ENCODE results near the gene TXLNA.
A peak's percentile ranks its signal among the peaks of the same experiment; 100 is the strongest.

The TXLNA gene

DNA sequence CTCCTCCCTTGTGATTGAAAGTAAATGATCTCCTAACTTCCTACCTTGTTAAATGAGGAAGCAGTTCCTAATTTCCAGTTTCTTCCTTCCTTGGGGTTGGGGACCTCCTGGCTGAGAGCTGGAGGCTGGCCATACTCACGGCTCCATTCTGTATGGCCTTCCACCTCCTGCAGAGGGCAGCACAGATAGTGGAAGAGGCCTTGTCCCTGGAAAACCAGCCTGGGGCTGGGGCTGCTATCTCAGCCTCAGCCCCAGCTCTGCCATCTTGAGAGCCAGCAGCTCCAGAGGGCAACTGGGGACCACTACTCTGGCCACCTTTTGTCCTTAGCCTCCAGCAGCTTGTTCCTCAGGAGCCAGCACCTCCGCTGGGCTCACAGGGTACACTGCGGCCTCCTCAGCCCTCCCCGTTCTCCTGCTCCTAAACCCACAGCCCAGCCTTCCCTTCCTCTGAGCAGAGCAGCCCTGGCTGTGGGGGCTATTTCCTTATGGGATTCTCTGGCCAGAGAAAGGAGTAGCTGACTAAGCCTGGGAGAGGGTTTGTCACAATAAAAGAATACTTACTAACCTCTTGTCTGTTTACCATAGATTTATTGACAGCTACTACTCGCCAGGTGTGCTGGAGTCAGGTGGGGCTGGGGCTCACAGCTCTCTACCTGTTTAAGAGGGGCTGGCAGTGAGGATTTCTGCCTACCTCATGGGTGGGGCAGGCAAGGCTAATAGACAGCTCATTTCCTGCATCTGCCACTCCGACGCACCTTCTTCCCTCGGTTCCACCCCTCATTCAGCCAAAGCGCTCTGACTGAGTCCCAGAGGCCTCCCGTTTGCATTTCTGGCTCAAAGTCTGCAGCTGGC lies 36.4 kb downstream of the TXLNA start:
- DNase-seq (ENCODE audit: low read depth in 2 of 2): peak in 1 of 2 donors; percentile 33

DNA sequence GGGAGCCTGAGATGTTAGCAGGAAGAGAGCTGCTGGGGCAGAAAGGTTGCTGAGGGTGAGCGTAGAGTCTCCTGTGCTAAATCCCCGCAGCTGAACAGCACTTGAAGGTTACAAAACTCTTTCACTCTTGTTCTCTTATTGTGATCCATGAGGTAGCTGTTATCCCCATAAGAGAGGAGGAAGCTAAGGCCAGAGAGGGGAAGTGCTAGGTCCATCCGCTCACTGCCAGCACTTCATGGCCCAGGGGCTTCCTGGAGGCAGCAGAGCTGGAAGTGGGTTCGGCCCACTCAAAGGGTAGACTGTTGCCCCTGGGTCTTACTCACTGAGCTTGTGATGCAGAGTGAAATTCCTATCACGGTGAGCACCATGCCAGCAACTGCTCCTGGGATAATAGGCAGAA lies 37.1 kb downstream of the TXLNA start:
- DNase-seq (ENCODE audit: low read depth in 2 of 2): no peak

DNA sequence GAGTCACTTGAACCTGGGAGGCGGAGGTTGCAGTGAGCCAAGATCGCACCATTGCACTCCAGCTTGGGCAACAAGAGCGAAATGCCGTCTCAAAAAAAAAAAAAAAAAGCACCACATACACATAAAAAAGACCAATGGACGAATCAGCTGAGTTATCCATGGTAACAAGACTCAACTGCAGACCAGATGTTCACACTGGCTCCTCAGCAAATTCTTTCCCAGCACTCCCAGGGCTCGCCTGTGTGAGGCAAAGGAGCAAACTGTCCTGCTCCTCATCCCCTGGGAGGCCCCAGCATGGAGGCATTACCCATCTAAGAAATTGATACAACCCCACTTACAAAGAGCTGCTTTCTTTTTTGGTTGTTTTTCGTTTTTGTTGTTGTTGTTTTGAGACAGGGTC lies 39.5 kb downstream of the TXLNA start:
- DNase-seq (ENCODE audit: low read depth in 2 of 2): no peak

DNA sequence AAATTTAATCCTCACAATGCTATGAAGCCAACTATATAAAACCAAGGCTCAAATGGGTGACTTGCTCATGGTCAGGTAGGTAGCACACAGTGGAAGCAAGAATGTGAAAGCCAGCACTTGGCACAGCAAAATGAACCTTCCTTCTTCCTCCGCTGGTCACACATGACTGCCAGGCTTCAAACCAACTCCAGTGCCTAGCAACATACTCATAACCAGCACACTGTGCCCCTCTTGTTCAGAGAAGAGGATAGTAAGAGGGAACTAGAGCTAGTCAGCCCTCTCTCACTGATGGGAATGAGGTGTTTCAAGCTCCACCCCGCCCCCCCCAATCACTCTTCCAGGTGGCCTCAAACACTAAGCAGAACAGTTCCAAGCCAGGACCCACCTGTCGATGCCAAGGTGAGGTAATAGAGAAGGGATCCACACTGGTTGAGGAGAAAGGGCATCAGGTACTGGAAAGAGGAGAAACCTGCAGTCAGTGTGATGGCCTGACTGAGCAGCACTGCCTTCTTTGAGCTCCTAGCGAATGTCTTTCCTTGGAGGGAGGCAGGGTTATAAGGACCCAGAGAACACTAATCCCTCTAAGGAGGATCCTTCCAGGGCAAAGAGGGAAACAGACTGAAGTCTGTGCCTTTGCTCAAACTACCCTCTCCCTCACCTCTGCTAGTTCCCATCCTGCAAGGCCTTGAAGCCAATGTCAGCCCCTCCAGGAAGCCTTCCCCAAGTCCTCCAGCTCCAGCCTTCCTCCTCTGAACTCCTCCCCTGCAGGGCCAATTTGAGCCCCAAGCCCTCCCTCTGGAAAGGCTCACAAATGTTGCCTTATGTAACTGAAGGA lies 41.5 kb downstream of the TXLNA start:
- DNase-seq (ENCODE audit: low read depth in 2 of 2): no peak

DNA sequence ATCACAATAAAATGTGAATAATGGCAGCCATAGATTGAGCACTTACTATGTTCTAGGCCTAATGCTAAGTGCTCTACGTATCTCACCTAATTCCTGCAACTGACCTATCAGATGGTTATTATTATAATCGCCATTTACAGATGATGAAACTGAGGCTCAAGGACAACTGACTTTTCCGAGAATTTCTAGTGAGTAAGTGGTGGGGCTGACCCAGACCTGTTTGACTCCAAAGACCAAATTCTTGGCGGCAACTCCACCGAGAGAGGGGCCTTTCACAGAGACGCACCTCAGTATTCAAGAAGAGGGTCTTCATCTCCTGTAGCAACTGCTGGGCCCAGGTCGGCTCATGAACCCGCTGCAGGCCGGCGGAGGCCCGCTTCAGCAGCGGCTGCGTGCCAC lies 42.1 kb downstream of the TXLNA start:
- DNase-seq (ENCODE audit: low read depth in 2 of 2): no peak

DNA sequence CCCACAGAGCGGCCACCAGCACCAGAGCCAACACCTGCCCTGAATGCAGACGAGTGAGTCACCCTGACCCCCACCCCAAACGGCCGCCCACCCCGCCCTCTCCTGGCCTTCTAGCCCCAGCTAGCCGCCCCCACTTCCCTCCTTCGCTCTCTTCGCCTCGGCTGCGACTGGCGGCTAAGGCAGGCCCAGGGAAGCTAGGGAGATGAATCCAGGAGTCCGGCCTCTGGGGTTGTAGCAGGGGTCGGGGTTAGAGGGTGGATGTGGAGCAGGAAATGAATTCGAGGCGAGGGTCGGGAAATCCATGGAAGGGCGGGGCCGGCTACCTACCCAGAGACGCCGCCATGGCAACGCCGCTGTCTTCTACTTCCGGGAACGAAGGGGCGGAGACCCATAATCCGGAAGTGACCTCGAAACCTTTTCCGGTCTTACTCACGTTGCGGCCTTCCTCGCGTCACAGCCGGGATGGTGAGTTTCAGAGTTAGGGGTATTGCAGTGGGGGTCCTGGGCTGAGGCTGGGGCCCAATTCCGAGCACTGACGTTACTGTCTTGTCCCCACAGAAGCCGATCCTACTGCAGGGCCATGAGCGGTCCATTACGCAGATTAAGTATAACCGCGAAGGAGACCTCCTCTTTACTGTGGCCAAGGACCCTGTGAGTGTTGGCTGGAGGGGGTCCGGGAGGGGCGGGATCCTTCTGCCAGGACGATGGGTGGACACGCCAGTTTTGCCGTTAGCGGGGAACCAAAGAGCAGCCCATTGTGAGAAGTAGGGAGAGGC lies 42.7 kb downstream of the TXLNA start, which contains the start of the genes EIF3I and TMEM234:
Gene EIF3I (plus strand): TSS at position 428 of the 776 bp plus-strand sequence. CDS start 35 bp downstream, at position 463.
Gene TMEM234 (minus strand): TSS at position 374 of the 776 bp plus-strand sequence. CDS start 31 bp downstream, at position 343.
- peak; percentile 82 to 86 for DNase-seq (ENCODE audit: low read depth in 2 of 2)

DNA sequence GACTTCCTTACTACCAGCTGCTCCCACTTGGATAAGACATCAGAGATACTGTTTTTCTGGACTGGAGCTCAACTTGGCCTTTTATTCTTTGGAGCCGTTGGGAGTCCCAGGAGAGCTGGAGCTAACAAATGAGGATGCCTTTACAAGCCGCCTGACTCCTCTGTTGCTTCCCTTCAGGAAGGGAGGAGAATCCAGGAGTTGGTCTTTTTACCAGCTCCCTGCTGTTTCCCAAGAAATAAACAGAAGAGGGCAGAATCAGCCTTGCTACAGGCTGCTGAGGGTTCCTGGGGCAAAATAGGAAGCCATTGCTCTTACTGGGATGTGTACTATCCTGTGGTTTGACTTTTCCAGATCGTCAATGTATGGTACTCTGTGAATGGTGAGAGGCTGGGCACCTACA lies 44.2 kb downstream of the TXLNA start:
- no peak for DNase-seq (ENCODE audit: low read depth in 2 of 2)

DNA sequence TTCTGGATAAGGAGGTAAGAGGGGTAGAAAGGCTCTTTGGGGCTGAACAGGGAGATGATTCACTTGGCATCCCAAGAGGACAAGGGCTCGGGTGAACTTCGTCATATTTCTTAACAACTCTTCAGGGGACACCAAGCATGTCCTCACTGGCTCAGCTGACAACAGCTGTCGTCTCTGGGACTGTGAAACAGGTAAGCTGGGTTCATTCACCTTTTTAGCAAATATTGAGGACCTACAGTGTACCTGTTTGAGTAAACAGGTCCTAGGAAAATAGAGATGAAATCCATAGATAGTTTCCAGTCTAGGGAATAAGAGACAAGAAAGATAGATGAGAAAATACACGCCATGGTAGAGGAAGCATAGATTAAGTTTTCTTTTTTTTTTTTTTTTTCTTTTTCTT lies 44.8 kb downstream of the TXLNA start:
- no peak for DNase-seq (ENCODE audit: low read depth in 2 of 2)

DNA sequence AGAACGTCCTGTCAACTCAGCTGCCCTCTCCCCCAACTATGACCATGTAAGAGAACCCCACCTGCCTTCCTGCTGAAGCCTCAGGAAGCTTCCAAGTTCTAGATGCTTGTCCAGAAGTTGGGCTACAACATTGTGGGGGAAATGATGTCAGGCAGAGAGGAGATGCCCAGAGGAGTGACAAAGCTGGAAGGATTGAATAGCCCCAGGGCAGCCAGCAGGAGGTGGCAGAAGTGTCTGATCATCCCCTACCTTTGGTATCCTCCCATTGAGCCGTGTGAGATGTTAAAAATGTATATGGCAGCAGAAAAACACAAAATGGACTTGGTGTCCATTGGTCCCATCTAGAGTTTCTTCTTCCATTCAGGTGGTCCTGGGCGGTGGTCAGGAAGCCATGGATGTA lies 49.3 kb downstream of the TXLNA start:
- DNase-seq (ENCODE audit: low read depth in 2 of 2): no peak

DNA sequence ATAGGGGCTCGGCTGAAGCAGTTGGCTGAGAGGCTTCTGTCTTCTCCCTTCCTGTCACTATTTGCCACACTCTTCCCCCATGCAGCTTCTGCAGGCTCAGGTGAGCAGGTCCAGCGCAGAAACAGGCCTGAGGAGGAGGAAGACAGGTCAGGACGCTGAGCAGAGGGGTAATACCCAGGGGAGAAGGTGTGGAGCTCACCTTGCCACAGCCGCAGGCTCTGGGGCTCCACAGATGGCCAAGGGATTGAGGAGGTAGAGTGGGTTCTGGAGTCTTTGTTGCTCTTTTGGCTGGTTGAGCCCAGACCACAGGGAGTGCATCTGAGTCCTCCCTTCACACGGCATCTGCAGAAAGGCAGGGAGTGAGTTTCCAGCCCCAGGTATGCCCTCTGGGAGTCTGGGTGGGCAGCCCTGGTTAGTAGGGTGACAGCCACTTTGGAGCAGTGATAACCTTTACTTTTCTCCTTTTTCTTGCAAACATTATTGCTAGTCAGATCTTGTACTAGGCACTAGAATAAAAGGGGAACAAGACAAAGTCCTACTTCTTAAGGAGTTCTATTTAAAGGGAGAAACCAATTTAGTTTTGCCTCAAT lies 52.5 kb downstream of the TXLNA start:
- no peak for DNase-seq (ENCODE audit: low read depth in 2 of 2)

DNA sequence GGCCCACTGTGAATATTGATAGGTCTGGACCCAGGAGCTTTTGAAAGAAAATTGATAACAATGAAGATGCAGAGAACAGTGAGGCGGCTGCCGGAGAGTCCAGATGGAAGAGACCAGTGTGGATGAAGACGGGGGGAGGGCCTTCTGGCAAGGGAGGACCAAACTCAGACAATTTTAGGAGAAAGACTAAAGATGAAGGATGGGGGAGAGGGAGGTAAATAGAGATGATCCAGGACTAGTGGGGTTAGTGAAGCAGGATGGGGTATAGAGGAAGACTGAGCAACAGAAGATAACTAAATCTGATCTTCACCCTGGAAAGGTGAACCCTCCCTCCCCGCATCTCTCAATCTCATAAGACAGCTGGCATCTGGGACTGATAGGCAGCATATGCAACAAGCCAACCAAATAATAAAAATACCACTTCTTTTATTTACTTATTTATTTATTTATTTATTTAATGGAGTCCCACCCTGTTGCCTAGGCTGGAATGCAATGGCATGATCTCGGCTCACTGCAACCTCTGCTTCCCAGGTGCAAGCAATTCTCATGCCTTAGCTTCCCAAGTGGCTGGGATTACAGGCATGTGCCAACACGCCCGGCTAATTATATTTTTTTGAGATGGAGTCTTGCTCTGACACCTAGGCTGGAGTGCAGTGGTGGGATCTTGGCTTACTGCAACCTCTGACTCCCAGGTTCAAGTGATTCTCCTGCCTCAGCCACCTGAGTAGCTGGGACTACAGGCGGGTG lies 53.3 kb downstream of the TXLNA start:
- no peak for DNase-seq (ENCODE audit: low read depth in 2 of 2)

DNA sequence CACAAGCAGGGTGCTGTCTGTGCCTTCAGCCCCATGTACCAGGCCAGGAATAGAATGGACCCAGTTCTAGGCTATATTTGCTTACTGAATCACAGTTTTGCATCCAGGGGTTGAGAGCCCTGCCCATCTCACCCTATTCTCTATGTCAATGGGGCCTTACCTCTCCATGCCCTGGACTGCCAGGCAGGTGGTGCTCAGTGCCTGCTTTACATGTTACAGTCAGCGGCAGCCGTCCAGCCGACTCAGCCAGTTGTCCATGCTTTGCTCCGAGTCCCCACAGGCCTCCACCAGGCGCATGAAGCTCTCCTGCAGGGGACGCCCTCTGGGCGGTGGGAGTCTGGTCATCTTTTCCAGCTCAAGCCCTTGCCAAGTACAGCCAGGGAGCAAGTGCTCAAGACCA lies 55.3 kb downstream of the TXLNA start:
- DNase-seq (ENCODE audit: low read depth in 2 of 2): no peak

DNA sequence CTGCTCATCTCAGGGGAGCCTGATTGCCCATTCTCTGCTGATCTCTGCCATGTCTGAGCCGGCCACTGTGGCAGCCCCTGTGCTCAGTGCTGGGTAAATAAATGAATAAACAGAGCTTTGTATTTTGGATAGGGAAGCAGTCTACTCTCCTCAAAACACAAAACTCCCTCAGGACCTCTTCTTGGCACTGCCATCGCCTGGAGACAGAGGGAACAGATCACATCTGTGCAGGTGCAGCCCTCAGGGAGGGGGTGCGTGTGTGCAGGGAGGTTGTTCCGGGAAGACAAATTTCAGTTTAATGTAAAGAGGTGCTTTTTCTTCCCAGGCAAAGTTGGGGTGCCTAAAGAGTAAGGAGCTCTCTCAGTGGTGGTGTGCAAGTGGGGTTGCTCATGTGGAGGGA lies 59.9 kb downstream of the TXLNA start:
- DNase-seq (ENCODE audit: low read depth in 2 of 2): no peak

DNA sequence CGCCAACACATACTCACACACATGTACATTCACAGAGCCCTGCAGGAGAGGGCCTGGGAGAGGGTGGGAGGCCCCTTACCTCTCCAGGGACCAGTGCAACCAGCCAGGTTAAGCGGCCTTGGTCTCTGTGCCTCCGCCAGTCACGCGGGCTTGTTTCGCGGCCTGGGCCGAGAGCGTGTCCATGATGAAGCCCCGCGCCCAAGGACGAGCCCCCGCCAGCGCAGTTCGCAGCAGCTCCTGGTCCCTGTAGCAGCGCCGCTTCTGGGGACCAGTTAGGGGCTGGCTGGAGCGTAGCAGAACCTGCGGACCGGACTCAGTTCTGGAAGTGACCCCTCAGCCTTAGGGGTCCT lies 60.3 kb downstream of the TXLNA start:
- no peak for DNase-seq (ENCODE audit: low read depth in 2 of 2)

DNA sequence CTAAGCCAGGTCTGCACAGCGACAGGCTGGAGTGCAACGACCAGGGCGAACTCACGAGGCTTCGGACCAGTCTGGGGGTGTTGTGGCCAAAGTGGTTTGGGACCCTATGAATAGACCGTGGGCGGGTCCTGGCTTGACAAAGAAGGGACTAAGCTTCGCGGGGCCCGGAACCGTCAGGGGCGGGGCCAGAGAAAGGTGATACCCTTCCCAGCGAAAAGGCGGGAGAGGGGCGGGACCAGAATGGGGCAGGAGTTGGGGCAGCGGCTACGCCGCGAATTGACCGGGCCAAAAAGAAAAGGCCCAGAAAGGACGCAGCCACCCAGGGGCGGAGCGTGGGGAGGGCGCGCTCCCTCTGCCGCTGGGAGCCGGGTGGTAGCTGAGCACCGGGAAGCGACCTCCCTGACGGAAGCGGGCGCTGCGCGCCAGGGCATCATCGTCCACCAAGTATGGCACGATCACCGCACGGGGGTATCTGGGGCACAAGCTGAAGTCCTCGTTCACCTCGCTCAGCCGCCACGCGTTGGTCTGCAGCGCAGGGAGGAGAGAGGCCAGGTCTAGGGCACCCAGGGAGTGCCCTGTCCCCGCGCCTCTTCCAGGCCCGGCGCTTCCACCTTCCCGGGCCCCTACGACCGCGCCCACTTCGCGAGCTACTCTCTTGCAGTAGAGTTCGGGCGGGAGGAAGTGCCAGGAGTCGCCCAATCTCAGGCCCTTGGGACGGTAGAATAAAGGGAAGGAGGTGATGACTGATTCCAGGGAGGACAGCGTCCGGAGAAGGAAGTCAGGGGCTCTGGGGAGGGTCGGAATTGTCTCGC lies 60.9 kb downstream of the TXLNA start:
- DNase-seq (ENCODE audit: low read depth in 2 of 2): peak in 1 of 2 donors; percentile 47

DNA sequence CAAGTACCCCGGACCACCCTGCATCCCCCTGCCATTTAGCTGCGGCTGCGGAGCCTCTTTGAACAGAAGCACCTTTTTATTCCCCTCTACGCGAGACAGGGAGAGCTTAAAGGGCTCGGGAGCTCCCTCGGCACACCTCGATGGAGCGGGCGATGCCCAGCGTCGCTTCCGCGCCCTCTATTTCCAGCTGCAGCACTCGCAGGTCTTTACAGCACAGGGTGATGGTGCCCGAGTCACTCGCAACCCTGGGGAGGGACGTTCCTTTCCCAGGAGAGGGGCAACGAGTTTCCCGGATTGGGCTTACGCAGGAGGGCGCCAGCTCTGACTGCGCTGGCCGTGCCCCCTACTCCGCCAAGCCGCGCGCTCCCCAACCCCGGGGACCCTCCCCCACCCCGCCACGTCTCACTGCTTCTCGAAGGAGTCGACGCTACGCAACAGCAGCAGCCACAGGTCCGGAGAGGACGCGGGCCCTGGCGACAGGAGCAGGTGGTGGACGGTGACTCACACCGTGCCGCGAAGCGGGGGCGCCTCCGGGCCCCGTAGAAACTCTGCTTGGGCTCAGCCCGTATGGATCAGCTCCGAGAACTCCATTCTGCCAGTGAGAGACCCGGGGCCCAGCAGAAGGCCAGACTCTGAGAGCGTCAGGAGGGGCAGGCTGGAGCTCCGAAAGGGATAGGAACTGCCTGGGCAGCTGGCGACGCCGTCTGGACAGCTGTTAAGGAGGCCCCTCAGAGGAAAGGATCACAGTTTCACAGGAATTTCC lies 61.7 kb downstream of the TXLNA start:
- DNase-seq (ENCODE audit: low read depth in 2 of 2): peak in 1 of 2 donors; percentile 26

DNA sequence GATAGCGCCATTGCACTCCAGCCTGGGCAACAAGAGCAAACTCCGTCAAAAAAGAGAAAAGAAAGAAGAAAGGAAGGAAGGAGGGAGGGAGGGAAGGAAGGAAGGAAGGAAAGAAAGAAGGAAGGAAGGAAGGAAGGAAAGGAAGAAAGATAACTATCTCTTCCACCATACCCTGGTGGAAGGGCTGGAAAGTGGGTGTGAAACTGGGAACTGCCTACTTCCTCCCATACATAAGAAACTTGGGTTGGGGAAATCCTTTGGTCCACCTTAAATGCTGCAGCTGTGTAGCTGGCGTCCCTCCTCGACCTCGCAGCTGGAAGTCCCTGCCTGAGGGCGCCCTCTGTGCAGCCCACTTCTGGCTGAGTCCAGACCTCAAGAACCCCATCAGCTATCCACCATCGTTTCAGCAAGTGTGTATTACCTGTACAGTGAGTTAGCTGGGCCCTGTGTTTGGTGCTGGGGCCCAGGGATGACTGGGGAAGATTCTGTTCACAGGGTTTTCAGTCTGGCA lies 62.9 kb downstream of the TXLNA start:
- no peak for DNase-seq (ENCODE audit: low read depth in 2 of 2)

DNA sequence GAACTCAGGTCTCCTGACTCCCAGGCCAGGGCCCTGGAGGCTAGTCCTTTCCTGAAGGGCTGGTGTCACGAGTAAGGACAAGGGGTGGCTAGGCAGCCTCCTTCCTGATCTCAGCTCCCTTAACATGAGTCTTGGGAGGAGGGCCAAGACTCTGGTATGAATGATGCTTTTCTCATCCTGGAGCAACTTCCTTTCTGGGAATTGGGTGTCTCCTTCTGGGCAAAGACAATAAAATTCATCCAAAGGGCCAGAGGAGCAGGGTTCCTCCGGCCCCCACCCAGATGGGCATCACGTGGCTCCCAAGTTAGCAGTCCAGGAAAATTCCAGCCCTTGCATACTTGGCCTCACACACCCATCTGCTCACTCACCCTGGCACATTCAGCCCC lies 67.4 kb downstream of the TXLNA start, which contains the start of gene FAM167B:
Gene FAM167B (plus strand): TSS at position 335 of the 386 bp plus-strand sequence. CDS start 200 bp downstream, outside the sequence.
- DNase-seq (ENCODE audit: low read depth in 2 of 2): no peak

DNA sequence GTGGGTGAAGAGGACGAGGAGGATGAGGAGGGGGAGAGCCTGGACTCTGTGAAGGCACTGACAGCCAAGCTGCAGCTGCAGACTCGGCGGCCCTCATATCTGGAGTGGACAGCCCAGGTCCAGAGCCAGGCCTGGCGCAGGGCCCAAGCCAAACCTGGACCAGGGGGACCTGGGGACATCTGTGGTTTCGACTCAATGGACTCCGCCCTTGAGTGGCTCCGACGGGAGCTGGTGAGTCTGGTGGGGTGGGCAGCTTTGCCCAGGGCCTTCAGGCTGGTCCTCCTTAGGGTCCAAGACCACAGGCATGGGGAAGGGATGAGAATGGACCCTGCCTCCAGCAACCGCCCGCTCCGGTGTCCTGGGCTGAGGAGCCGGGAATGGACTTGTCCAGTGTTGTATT lies 68.0 kb downstream of the TXLNA start:
- no peak for DNase-seq (ENCODE audit: low read depth in 2 of 2)

Measured in stimulated activated CD8-positive, alpha-beta memory T cell treated with anti-CD3 and anti-CD28 coated beads, Interleukin-2, amount 100 ng/mL, for 1 hour (primary cell).